GM18505 (cell line): ENCODE measurements around the gene TET3.
"Not testable (repeated sequence)": the region's sequence is repeated elsewhere in the genome, so short reads cannot be mapped to it uniquely, and the experiment has no call there.

Source experiments
- ATAC-seq: cut with Tn5 transposase; IDR thresholded peaks from one replicate; pipeline ENCODE4 v1.9.1; 2021; ENCODE audit not compliant: unreplicated experiment
- POLR2A ChIP-seq: IDR thresholded peaks from 4 replicates; pipeline ENCODE4 v1.6.1; 2011; ENCODE audit warnings: borderline replicate concordance; ENCODE audit not compliant: insufficient read depth, insufficient read length; ENCODE audit errors: extremely low read depth

TET3 gene

DNA sequence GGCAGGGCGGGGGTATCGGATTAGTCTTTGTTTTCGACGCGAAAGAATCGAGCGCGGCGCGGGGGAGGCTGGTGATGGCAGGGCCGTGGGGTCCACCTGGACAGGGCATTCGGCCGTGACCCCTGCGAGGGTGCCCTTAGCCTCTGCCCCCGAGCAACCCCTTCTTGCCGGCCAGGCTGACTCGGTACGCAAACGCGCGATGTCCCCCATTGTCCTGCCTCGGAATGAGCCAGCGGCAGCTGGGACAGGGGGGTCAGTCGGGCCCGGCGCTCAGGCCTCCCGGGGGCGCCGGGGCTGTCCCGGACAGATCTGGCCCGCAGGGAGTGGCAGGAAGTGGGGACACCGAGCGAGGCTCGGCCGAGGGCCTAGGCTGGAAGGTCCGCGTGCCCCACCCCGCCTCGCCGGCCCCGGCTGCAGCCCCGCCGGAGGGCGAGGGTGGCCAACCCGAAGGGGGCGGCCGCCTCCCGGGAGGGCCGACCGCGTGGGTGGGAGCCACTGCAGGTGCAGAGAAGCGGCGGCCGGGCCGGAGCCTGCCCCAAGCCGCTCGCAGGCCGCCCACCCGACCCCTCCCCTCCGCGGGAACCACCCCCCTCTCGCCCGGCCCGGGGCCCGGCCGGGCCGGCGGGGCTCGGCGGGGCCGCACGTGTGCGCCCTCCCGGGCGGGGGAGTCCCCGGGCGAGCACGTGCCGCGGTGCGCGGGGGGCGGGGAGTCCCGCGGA, at the start of gene TET3:
TSS of gene TET3 (plus strand) at position 708 of the 719 bp plus-strand sequence. CDS start 1,494 bp downstream, outside the sequence.
- TF ChIP-seq POLR2A: no peak

GRCh38 chr2:73935641-73936040, 49.1 kb upstream of the TET3 start:
- no peak for TF ChIP-seq POLR2A
- ATAC-seq: no peak

More for the DNA sequence above, at the start of gene TET3:
- ATAC-seq: peak; percentile 48

- ATAC-seq: no peak
- TF ChIP-seq POLR2A: no peak
Observed at GRCh38 chr2:73937103-73937885, 47.4 kb upstream of the TET3 start.

DNA sequence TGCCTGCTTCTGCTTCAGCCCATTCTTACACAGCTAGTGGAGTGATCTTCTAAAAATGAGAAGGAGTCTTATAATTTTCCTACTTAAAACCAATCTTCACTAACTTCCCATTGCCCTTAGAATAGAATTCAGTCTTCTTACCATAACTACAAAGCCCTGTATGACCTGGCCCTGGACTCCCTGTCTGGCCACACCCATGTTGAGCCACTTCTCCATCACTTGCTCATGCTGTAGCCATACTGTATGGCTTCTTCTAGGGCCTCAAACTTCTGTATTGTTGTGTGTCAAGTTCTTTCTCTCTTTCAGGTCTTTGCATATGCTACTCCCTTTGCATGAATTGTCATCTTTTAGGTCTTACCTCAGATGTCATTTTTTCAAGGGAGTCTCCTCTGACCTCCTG, 46.8 kb upstream of the TET3 start:
- ATAC-seq: no peak
- no peak for TF ChIP-seq POLR2A

DNA sequence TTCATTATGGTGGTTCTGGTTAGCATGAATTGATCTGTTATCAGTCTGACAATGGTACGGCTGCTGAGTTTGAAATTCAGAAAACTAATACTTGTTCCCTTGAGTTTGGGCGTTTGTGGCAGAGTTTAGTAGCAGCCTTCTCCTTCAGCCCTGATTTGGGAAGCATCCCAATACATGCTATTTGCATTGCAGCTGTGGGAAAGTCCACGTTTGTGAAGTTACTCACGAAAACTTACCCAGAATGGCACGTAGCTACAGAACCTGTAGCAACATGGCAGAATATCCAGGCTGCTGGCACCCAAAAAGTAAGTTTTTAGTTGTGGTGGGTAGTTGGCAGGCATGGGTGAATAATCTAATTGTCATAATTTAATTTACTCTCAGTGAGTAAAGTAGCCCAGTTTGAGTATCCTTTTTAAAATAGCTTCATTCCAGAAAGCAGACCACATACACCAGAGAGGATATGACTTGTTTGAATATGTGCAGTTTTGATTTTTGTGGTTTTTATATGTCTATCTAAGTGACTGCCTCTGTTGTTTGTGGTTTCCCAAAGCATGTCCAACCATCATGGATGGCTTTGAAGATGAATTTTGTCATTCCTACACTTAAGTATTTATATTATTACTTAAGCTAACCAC, 45.9 kb upstream of the TET3 start:
- ATAC-seq: no peak

GRCh38 chr2:73939419-73939818, 45.3 kb upstream of the TET3 start:
- TF ChIP-seq POLR2A: no peak
- no peak for ATAC-seq

More for the DNA sequence above, 45.9 kb upstream of the TET3 start:
- no peak for TF ChIP-seq POLR2A

DNA sequence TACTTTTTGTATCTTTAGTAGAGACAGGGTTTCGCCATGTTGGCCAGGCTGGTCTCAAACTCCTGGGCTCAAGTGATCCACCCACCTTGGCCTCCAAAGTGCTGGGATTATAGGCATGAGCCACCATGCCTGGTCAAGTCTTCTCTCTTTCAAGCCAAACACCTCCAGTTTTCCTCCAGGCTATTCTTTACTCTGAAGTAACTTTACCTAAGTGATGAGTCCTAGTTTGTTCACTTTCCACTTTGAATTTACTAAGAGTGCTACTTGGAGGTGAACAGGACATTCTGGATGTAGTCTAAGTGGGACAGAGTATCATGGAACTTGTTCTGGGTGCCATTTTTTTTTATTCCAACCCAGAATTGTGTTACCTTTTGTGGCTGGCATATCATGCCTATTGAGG, 44.6 kb upstream of the TET3 start:
- ATAC-seq: not testable (repeated sequence)

DNA sequence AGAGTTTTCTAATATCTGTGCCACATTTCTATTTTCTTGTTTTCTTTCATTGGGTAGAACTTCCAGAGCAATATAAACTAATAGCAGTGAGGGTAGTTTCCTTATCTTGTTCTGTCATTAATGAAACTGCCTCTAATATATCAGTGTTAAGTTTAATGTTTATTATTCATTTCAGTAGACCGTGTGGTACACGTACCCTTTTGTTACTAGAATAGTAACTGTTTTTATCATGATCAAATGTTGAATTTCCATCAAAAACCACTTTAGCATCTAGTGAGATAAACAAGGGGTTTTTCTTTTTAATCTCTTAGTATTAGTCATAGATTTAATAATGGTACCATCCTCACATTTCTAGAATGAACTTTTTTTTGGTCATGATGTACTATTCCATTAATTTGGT, 42.0 kb upstream of the TET3 start:
- TF ChIP-seq POLR2A: no peak
- ATAC-seq: no peak

DNA sequence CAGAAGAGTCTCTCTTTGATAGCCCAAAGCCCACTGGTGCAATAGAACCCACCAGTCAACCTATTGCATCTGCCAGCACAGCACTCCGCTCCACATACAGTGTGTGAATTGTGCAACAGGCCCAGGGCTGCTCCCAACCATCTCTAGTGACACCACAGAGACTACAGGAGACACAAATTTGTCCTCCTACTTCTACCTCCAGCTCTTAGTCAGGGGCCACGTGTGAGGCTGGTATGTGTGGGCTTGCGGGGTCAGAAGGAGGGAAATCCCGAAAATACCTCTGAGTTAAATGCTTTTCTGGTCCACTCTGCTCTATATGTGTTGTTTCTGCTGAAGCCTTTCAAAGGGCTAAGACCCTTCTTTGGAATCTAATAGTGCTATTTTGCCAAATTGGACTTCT, 40.0 kb upstream of the TET3 start:
- ATAC-seq: no peak
- TF ChIP-seq POLR2A: no peak

DNA sequence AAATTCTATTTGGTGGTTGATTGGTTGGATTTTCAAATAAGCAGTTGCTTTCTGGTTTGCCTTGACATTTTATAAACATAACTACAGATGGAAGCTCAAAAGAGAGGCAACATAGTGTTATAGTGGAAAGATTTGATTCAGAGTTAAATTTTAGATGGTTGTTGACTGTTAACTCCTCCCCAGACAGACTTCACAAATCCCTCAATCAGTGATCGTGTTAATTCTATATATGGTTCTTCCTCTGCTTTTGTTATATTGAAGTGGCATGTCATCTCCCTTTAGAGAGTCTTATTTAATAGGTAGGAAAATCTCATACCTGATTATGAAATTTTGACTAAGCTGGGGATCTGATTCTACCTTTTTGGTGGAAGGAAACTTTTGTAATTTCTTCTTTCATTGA, 38.5 kb upstream of the TET3 start:
- no peak for TF ChIP-seq POLR2A
- no peak for ATAC-seq

- TF ChIP-seq POLR2A: no peak
- ATAC-seq: no peak
Observed at GRCh38 chr2:73946666-73947065, 38.0 kb upstream of the TET3 start.

- ATAC-seq: no peak
- TF ChIP-seq POLR2A: no peak
Observed at GRCh38 chr2:73947412-73948018, 37.2 kb upstream of the TET3 start.

- TF ChIP-seq POLR2A: no peak
- ATAC-seq: no peak
Observed at GRCh38 chr2:73949802-73950201, 34.9 kb upstream of the TET3 start.
